Stimulated activated CD8-positive, alpha-beta memory T cell treated with anti-CD3 and anti-CD28 coated beads, Interleukin-7, amount 100 ng/mL, for 24 hours (primary cell): ENCODE results near the gene GSE1.
"Not testable (repeated sequence)": the region's sequence is repeated elsewhere in the genome, so short reads cannot be mapped to it uniquely, and the experiment has no call there.

Experiments
- DNase-seq: peaks from one replicate; pipeline ENCODE4 v3.0.0-alpha.2; 2020; ENCODE audit warnings: low read depth

The GSE1 gene

GRCh38 chr16:85591381-85591780 lies 21.7 kb upstream of the GSE1 start:
- no peak for DNase-seq

- DNase-seq, result not testable (repeated sequence)
Measured at GRCh38 chr16:85592277-85592676, 20.8 kb upstream of the GSE1 start.

- DNase-seq, result no peak
Measured at GRCh38 chr16:85592700-85593493, 20.2 kb upstream of the GSE1 start.

GRCh38 chr16:85593494-85594221 lies 19.5 kb upstream of the GSE1 start:
- DNase-seq, result no peak

DNA sequence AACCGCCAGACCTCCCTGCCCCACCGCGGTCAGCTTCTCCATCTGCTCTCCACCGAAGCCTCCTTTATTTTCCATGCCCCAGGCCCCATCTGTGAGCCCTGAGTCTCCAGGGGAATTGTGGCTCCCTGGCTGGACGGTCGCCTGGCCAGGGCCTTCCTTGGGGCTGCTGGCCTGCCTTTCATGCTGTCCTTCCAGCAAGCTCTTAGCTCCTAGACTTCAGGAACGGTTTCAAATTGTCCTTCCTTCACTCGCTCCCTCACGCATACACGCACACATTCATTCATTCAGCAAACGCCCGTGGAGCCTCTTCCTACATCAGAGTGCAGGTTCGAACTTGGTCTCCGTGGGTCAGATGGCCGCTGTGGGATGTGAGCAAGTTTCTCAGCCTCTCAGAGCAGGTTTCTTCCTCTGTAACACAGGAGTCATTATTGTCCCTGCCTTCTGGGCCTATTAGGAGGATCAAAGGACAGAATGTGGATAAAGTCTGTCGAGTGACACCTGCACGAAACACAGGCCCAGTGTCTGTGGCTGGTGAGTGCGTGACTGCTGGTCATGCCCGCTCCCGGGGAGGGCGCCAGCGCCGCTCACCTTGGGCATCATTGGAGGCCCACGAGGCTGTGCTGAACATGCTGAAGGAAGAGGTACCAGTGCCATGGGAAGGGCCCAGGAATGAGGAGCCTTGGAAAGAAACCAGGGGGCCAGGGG lies 18.7 kb upstream of the GSE1 start:
- DNase-seq, result no peak

DNA sequence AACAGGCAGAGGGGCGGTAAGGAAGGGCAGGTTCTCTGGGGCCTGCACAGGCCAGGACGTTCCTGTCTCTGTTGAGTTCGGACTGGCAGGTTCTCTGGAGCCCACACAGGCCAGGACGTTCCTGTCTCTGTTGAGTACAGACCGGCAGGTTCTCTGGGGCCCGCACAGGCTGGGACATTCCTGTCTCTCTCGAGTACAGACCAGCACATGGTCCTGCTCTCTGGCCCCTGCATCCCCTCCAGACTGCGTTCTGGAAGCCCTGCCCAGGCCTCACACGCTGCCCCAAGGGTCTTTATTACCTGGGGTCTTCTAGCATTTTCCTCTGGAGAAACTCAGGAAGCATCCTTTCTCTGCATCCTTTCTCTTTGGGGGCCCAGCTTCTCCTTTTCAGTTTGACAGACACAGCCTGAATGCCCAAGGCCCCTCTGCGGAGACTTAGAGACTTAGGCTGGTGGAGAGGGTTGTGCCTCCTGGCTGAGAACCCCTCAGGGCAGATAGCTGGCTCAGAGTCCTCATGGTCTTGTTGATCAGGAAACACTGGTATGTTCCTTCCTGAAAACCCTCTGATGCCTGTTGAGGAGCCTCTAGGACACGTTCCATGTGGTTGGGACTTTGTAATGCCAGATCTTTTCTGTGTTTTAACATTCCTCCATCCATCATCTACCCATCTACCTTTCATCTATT lies 18.0 kb upstream of the GSE1 start:
- DNase-seq, result no peak

- no peak for DNase-seq
Measured at GRCh38 chr16:85595812-85596502, 17.2 kb upstream of the GSE1 start.

GRCh38 chr16:85598141-85598540 lies 15.0 kb upstream of the GSE1 start:
- no peak for DNase-seq

DNA sequence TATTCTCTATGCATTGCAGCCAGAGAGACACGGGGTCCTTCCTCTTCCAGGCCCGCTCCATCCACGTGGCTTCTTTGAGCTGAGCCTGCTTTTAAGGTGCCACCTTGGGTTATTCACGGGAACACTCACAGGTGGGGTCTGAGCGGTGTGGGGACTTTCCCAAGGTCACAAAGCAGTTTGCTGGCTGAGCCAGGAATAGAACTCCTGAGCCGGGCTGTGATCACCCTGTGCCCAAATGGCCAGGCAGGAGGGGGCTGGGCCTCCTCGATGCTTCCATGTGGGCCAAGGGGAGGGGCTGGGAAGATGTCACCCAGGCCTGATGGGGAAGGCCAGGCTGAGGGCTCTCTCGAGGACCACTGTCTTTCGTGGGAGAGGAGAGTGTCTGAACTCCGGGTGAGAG lies 13.0 kb upstream of the GSE1 start:
- no peak for DNase-seq

GRCh38 chr16:85600530-85601271 lies 12.4 kb upstream of the GSE1 start:
- no peak for DNase-seq

GRCh38 chr16:85601272-85601639 lies 11.9 kb upstream of the GSE1 start:
- DNase-seq, result no peak

GRCh38 chr16:85601730-85602401 lies 11.3 kb upstream of the GSE1 start:
- DNase-seq, result no peak

DNA sequence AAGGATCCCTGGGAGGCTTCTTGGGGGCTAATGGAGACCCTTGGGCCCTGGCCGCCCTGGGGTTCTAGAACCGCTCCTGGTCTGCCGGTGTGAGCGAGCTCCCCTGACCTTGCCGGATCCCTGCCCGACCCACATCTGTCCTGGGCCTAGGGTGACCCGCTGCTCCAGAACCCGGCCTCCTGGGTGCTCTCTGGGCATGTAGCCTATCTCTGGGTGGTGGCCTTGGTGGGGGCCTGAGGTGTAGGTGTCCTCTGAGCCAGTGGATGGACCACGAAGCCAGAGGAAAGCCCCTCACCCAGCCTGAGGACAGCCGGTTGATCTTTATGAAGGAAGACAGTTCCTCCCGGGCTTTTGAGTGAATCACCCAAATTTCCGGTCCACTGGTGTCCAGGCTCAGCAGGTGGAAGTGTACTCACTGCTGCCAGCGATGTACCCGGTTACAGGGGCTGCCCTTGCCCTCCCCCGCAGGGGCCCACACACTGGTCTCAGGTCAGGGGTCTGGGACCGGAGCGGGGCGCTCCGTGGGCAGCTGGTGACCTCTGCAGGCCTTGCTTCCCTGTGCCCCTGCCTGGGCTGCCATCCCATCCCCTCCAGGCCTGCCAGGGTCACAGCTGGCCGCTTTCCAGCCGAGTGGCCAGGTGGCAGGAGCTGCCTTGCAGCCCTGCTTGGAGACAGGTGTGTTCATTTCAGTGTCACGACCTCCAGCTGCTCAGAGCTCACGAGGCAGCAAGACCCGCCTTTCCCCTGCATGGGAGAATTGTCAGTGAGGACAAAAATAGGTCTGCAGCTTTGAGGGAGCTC lies 10.5 kb upstream of the GSE1 start:
- DNase-seq, result no peak

DNA sequence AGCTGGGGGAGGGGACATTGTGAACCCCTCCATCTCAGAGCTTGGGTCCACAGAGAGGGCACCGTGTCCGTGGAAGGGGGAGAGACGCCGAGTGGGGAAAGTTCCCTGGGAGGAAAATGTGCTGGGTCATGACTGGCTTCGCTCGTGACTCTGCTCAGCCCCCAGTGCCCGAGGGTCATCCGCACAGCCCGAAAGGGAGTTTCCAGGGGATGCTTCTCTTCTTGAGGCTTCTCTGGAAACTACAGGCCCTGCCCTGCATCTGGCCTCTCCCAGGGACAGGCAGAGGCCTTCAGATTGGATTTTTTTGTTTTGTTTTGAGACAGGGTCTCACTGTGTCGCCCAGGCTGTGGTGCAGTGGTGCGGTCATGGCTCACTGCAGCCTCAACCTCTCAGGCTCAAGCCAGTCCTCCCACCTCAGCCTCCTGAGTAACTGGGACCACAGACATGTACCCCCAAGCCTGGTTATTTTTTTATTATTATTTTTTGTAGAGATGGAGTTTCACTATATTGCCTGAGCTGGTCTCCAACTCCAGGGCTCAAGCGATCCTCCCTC lies 9.8 kb upstream of the GSE1 start:
- no peak for DNase-seq

GRCh38 chr16:85604145-85604705 lies 8.9 kb upstream of the GSE1 start:
- DNase-seq, result no peak

DNA sequence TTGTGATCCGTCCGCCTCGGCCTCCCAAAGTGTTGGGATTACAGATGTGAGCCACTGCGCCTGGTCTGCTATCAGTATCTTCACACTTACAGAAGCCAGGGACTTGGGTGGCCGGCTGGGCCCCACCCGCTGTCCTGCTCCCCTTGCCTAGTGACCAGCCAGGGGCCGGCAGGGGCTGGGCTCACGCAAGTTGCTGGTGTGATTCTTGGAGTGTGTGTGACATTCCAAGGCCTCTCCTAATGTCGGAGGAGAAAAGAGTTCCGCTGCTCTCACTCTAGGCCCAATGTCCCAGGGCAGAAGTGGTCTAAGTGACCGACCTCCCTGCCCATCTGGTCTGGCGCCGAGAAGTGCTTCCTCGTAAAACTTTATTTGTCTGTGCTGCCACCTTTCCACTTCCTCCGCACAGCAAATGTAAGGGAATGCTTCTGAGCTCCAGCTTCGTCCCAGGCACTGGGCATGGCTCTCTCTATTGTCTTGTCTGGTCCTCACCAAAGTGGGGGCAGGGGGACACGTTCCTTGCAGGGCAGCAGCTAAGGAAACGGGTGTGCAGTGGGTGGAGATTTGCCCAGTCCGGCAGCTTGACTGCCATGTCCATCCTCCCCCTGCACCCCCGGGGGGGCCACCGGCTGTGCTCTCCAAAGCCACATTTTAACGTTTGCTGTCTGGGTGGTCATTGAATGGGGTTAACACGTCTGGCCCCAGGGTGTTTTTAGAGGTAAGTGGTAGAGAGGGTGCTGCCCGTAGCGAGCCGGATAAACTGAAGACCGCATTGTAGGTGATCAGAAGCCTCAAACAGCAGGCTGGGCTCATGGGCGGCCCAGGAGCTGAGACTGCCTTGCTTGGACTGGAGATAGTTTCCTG lies 7.8 kb upstream of the GSE1 start:
- DNase-seq, result no peak

GRCh38 chr16:85605912-85606841 lies 6.9 kb upstream of the GSE1 start:
- no peak for DNase-seq
